IMR-90 (cell line): Measurements from ENCODE around the gene RNF149. TPM values are rescaled to one million over a fixed set of nuclear protein-coding genes. Genes with fewer than 3 reads are reported as not detected.
A peak's percentile ranks its signal among the peaks of the same experiment; 100 is the strongest.

ENCODE experiments used
- ATAC-seq: fragments of 200-7000 bp; cut with Tn5 transposase; 2 replicates; pipeline ENCODE4 v1.9.1; 2020; ENCODE audit warnings: low read depth, mild to moderate bottlenecking, moderate library complexity
- BruUV-seq: library from RNA; stranded (reverse); fragments of 400-500 nt; replicated peaks from 2 replicates; lab custom pipeline; 2021; lab: Mats Ljungman, UMichigan
- CTCF ChIA-PET: fragments of 300-600 bp; formaldehyde crosslinking; extraction: SDS; loops from one replicate; lab custom pipeline; 2021; ENCODE audit warnings: antibody characterized with exemption; lab: Yijun Ruan, JAX
- POLR2A ChIA-PET: fragments of 300-600 bp; sonication (Branson Sonifier 250); formaldehyde crosslinking; loops from one replicate; lab custom pipeline; 2022; ENCODE audit warnings: antibody characterized with exemption; ENCODE audit not compliant: unreplicated experiment; lab: Charles Lee
- DNase-seq: peaks from one replicate; pipeline ENCODE4 v3.0.0; 2013
- H2AFZ ChIP-seq: replicated peaks from 2 replicates; pipeline ENCODE3; 2013; ENCODE audit warnings: low read length, mild to moderate bottlenecking; ENCODE audit not compliant: poor library complexity
- H2AK5ac ChIP-seq: 2 replicates; pipeline ENCODE4 v1.6.1; 2013; ENCODE audit warnings: low read depth, low read length, inconsistent platforms
- H2AK9ac ChIP-seq: replicated peaks from 2 replicates; pipeline ENCODE3; 2013; ENCODE audit warnings: mild to moderate bottlenecking, low read depth, low read length, moderate library complexity; ENCODE audit not compliant: poor library complexity
- H2BK120ac ChIP-seq: 2 replicates; pipeline ENCODE4 v1.6.1; 2013; ENCODE audit warnings: low read depth, low read length, inconsistent platforms
- H2BK15ac ChIP-seq: 3 replicates; pipeline ENCODE4 v1.6.1; 2013; ENCODE audit warnings: low read depth, low read length, inconsistent platforms
- H2BK20ac ChIP-seq: 2 replicates; pipeline ENCODE4 v1.6.1; 2013; ENCODE audit warnings: low read depth, mild to moderate bottlenecking, inconsistent platforms, low read length, moderate library complexity
- H2BK5ac ChIP-seq: 2 replicates; pipeline ENCODE4 v1.6.1; 2013; ENCODE audit warnings: mild to moderate bottlenecking, low read depth, low read length, inconsistent platforms; ENCODE audit not compliant: poor library complexity, severe bottlenecking
- H3K14ac ChIP-seq: replicated peaks from 2 replicates; pipeline ENCODE4 v1.6.1; 2013; ENCODE audit warnings: low read depth, low read length, inconsistent platforms
- H3K18ac ChIP-seq: 2 replicates; pipeline ENCODE4 v1.6.1; 2013; ENCODE audit warnings: low read depth, low read length, control low read depth
- H3K23ac ChIP-seq: 2 replicates; pipeline ENCODE4 v1.6.1; 2013; ENCODE audit warnings: low read depth, low read length, inconsistent platforms
- H3K27ac ChIP-seq: 2 replicates; pipeline ENCODE4 v1.5.1; 2013; ENCODE audit warnings: mild to moderate bottlenecking, control low read depth, low read length; ENCODE audit not compliant: insufficient read depth
- H3K27me3 ChIP-seq: 2 replicates; pipeline ENCODE4 v1.6.1; 2013; ENCODE audit warnings: low read length; ENCODE audit not compliant: control insufficient read depth, insufficient read depth
- H3K36me3 ChIP-seq: 2 replicates; pipeline ENCODE4 v1.6.1; 2013; ENCODE audit warnings: low read length, mixed read lengths; ENCODE audit not compliant: control insufficient read depth, insufficient read depth
- H3K4ac ChIP-seq: 2 replicates; pipeline ENCODE4 v1.6.1; 2013; ENCODE audit warnings: low read depth, low read length, inconsistent platforms
- H3K4me1 ChIP-seq: 2 replicates; pipeline ENCODE4 v1.6.1; 2013; ENCODE audit warnings: low read length, mixed read lengths; ENCODE audit not compliant: control insufficient read depth, insufficient read depth
- H3K4me2 ChIP-seq: 2 replicates; pipeline ENCODE4 v1.6.1; 2013; ENCODE audit warnings: low read depth, mild to moderate bottlenecking, control low read depth, low read length, moderate library complexity
- H3K4me3 ChIP-seq: 2 replicates; pipeline ENCODE4 v1.5.1; 2013; ENCODE audit warnings: low read depth, mild to moderate bottlenecking, control low read depth, low read length, moderate library complexity; ENCODE audit not compliant: insufficient read depth
- H3K56ac ChIP-seq: 2 replicates; pipeline ENCODE4 v1.6.1; 2013; ENCODE audit warnings: low read length, inconsistent platforms; ENCODE audit not compliant: insufficient read depth; ENCODE audit errors: extremely low read depth
- H3K79me1 ChIP-seq, 2 experiments: 2 replicates each; pipeline ENCODE4 v1.6.1; 2013; ENCODE audit warnings: low read length in 2 of 2, inconsistent platforms in 1 of 2, low read depth in 1 of 2
- H3K9ac ChIP-seq: 2 replicates; pipeline ENCODE4 v1.6.1; 2013; ENCODE audit warnings: low read depth, low read length, control low read depth
- H3K9me1 ChIP-seq: 2 replicates; pipeline ENCODE4 v1.6.1; 2013; ENCODE audit warnings: low read length, inconsistent platforms; ENCODE audit not compliant: insufficient read depth
- H3K9me3 ChIP-seq: 2 replicates; pipeline ENCODE4 v1.6.1; 2013; ENCODE audit warnings: low read length; ENCODE audit not compliant: control insufficient read depth, insufficient read depth
- H4K20me1 ChIP-seq: 2 replicates; pipeline ENCODE4 v1.6.1; 2013; ENCODE audit warnings: low read length, inconsistent platforms; ENCODE audit not compliant: insufficient read depth
- H4K5ac ChIP-seq: 2 replicates; pipeline ENCODE4 v1.6.1; 2013; ENCODE audit warnings: mild to moderate bottlenecking, low read depth, low read length, control low read depth
- H4K8ac ChIP-seq, 2 experiments: 2 replicates each; pipeline ENCODE4 v1.6.1; 2013; ENCODE audit warnings: low read depth in 2 of 2, low read length in 2 of 2, control low read depth in 1 of 2, inconsistent platforms in 1 of 2
- H4K91ac ChIP-seq: 2 replicates; pipeline ENCODE4 v1.6.1; 2013; ENCODE audit warnings: low read depth, low read length, inconsistent platforms; ENCODE audit not compliant: insufficient read depth
- CHD1 ChIP-seq: IDR thresholded peaks from 2 replicates; pipeline ENCODE4 v1.6.1; 2012; ENCODE audit warnings: low read depth, low read length, improper control_type of control experiment
- FOS ChIP-seq: fragments of 150-350 bp; IDR thresholded peaks from 2 replicates; pipeline ENCODE4 v1.6.1; 2016; ENCODE audit warnings: low read depth, low read length
- WGBS, 2 experiments: methylation state at CpG; one replicate each; pipeline versions ENCODE4 v1.1.5 to v1.1.7; 2013; ENCODE audit warnings: missing lambda C conversion rate in 2 of 2; ENCODE audit not compliant: insufficient read length in 1 of 2; ENCODE audit errors: extremely low coverage in 2 of 2; 5-methylcytosine and 5-hydroxymethylcytosine counted together
- dilution Hi-C: fragments of 300-500 bp; cut with HindIII; formaldehyde crosslinking; loops from one replicate; pipeline ENCODE4 v1.14.3; 2018; ENCODE audit warnings: low sequenced_read_pairs; ENCODE audit not compliant: unreplicated experiment
- in situ Hi-C: fragments of 300-500 bp; cut with MboI; formaldehyde crosslinking; loops from 3 replicates; pipeline ENCODE4 v1.14.3; 2019; ENCODE audit warnings: low sequenced_read_pairs, inconsistent platforms, mixed read lengths
- intact Hi-C: fragments of 100-400 bp; cut with micrococcal nuclease; formaldehyde crosslinking; loops from 2 replicates; pipeline ENCODE4 v1.10.0; 2022
- polyA plus RNA-seq, 3 experiments: library from polyadenylated mRNA; depleted of rRNA; stranded (reverse); fragments of >200 nt; gene quantifications; 2 replicates each; pipeline ENCODE4 v1.2.3, GENCODE V29; 2012; ENCODE audit warnings: low replicate concordance in 1 of 3
- total RNA-seq: library from RNA; depleted of rRNA; stranded (reverse); fragments of >200 nt; gene quantifications from 2 replicates; pipeline ENCODE4 v1.2.3, GENCODE V29; 2012

RNF149 gene
- total and polyA plus RNA-seq, 2 of the 4 experiments (the other 2 are of a cell fraction) = 14.5 to 18.6 TPM

- dilution Hi-C loops (no loop called here), in situ Hi-C loops (no loop called here), intact Hi-C loops (no loop called here)
- H2AK5ac ChIP-seq = no peak overlapping the region
- H3K27ac ChIP-seq = no peak overlapping the region
- no peak overlapping the region for H2AK9ac ChIP-seq
- no peaks in the 10 kb centered on the region for H3K36me3 ChIP-seq
- H3K9me3 ChIP-seq = no peaks in the 10 kb centered on the region
- ATAC-seq (peak; percentile 72), DNase-seq (peak; percentile 43)
- H4K8ac ChIP-seq = no peak overlapping the region
- no peaks in the 10 kb centered on the region for H3K9me1 ChIP-seq
- H2BK20ac ChIP-seq = no peak overlapping the region
- POLR2A ChIA-PET = interaction anchor here (0.7 kb wide), 1 partner anchor 12 kb away, joined by 8 read pairs; no protein-coding TSS in a partner anchor
- no peak overlapping the region for H3K56ac ChIP-seq
- BruUV-seq = no TSS peak
- no peak overlapping the region for H3K4me2 ChIP-seq
- no peak overlapping the region for H3K4me3 ChIP-seq
- H3K18ac ChIP-seq = no peak overlapping the region
- H3K9ac ChIP-seq = no peak overlapping the region
- H3K4ac ChIP-seq = no peak overlapping the region
- H3K79me1 ChIP-seq = no peaks in the 10 kb centered on the region
- no peaks in the 10 kb centered on the region for H4K20me1 ChIP-seq
- H3K14ac ChIP-seq = no peak overlapping the region
- peaks cover 2% of the 10 kb centered on the region; the same call in 1 of the 2 replicates for H3K4me1 ChIP-seq
- TF ChIP-seq CHD1 (no peak), FOS (0 out of 2 replicates have a peak, but pooled peaks have one; percentile 4)
- no peak overlapping the region for H2BK15ac ChIP-seq
- H4K5ac ChIP-seq = no peak overlapping the region
- no peak overlapping the region for H2BK5ac ChIP-seq
- H3K27me3 ChIP-seq = no peaks in the 10 kb centered on the region
- CTCF ChIA-PET = no interaction called here
- no peak overlapping the region for H2BK120ac ChIP-seq
- no peak overlapping the region for H3K23ac ChIP-seq
- no peak overlapping the region for H4K91ac ChIP-seq
- no CpG with 5 or more reads among the region's 2 CpGs for WGBS, 2 experiments
- H2AFZ ChIP-seq = no peak overlapping the region
Observed at GRCh38 chr2:101337877-101338276, 29.4 kb upstream of the RNF149 start.
